GF-D8 (cell line): ENCODE measurements around the gene SLC8A1.

ENCODE experiments used
- DNase-seq: peaks from one replicate; lab custom pipeline; 2025; lab: John Stamatoyannopoulos, UW

SLC8A1 gene

DNA sequence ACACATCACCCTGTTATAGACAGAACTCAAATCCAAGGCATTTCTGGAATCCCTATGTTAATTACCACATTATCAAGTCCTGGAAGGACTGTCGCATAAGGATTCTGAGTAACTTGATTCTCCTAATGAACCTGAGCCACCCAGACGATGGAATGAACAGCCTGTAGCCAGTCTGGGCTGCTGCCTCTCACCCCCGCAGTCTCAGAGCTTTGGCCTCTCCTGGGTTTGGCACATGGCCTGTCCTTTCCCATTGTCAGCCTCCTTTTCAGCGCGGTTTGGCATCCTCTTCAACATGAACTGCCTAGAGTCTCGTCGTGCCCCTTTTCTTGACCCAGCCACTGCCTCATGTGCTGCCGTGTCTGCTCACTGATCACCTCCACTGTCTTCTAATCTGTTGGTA is 147.6 kb downstream of the SLC8A1 start:
- DNase-seq, result no peak

DNA sequence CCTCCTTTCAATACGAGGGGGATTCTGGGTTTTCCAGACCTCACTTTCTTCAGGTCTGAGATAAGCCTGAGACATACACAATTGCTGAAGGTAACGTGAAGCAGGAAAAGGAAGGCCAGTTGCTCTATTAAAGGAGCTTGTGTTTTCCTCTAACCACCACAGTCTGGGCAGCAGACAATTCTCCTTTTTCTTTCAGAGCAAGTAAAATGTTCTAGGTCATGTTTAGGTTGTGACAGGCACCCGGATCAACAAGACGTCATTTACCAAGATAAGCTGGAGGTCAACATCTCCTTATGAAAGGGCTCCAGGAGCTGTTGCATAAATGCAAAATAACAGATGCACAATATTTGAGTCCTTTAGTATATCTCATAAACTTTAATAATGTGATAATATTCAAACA is 148.1 kb downstream of the SLC8A1 start:
- DNase-seq, result no peak

DNA sequence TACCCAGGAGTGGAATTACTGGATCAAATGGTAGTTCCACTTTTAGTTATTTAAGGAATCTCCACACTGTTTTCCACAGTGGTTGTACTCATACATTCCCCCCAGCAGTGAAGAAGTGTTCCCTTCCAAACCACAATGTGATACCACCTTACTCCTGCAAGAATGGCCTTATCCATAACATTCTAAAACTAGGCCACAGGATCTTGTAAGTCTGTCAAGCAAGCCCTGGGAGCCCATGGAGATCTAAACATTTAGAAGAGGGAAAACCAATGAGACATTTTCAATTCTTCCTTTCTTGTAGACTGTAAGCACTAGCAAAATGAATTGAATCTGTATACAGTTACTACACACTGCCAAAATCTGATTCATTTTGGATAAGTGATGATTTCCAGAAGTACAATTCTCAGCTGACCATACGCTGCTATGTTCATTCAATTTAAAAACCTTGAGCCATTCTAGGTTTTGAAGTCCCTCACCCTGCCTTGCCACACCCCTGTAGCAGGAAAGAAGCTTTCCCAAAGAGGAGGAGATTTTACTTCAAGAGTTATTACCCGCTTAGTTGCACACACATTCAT is 149.1 kb downstream of the SLC8A1 start:
- no peak for DNase-seq

DNA sequence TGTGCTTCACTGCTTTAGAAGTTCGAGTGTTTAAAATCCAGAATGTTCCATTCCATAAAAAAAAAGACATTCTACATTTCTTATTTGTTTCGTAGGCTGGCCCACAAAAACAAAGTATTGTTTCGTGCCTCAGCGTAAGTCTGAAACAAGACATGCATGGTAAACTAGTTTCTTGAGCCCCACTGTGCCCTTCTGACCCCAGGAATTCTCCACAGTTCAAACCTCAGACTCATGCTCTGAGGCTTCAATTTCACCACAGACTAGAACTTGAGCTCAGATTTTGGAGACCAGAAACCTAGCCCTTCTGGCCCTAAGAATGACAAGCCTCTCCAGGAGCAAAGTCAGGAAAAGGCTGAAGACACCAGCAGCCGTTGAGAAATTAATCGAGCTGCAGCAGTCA is 151.5 kb downstream of the SLC8A1 start:
- no peak for DNase-seq

DNA sequence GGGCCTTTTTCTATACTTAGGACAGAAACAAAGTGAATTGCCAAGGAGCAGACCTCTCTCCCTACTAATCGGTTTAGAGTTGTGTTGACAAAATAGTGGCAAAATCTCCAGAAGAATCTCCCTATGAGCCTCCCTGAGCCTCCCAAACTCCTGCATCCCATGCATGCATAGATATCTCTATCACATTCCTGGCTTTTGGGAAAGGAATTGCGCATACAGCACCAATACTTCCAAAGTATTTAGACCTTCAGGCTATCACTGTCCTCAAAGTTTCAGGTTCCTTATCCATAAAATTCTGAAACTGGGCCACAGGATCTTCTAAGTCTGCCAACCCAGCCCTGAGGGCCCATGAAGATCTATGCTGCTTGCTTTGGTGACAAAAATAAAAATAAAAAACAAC is 152.1 kb downstream of the SLC8A1 start:
- no peak for DNase-seq

DNA sequence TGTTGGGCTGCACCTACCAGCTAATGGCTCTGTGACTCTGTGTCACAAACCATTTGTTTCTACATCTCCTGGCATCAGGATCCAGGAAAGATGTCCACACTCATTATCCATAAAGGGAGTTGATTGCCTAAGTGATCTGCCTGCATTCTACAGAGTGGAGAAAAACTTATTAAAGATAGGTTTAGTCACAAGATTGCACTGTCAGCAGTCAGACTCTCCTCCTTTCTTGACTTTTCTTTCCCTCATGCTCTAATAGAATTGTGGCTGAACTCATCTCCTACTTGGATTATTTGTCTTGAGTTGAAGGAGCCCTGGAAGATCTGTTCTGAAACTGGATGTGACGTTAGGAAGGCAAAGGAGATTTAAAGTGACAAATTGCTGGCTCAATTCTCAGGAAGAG is 152.7 kb downstream of the SLC8A1 start:
- no peak for DNase-seq

DNA sequence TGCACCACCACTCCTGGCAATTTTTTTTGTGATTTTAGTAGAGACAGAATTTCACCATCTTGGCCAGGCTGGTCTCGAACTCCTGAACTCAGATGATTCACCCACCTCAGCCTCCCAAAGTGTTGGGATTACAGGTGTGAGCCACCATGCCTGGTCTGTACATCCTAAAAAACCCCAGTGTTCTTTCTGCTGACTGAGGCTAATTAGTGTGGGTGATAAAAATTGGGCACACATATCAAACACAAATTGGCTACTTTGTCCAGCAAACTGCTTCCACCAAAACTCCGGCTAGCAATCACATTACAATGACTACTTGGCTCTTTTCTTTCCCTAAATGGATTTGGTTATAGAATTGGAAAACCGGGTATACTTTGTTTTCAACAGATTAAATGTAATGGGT is 153.9 kb downstream of the SLC8A1 start:
- no peak for DNase-seq

DNA sequence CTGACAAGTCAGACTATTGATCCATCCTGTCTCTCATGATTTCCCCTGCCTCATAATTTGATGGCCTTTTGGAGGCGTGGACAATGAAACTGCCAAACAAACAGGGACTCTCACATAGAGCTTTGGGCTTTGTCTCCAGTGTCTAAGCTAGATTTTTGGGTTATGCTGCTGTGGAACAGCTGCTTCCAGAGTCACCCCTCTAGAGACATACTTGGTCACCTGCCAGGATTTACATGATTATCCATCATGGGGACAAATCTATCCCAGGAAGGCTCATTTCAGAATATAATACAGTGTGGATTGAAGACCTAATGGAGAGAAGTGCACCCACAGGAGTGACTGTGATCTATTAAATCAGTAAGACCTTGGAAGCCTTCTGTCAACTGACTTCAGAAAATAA is 159.6 kb downstream of the SLC8A1 start:
- DNase-seq, result no peak

DNA sequence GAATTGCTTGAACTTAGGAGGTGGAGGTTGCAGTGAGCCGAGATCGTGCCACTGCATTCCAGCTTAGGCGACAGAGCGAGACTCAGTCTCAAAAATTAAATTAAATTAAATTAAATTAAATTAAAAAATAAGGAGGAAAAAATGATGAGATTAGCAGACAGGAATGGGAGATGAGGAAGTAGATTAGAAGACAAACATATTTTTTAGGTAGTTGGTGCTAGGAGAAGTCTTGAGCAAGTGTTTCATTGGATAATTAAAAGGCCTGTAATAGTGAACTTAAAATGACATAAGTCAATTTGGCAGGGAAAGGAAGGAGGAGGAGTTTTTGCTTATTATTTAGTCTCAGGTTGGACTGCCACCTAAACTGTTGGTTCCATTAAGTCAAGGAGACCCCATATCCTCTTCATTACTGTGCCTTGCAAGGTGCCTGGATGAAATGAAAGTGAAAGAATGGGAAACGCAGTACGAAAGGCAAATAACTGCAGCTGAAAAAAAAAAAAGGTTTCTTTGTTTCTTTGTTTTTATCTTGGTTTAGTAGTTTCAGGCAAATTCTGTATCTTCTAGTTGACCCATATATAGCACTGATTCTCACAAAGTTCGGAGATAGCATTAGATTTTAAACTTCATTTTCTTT is 162.0 kb downstream of the SLC8A1 start:
- DNase-seq, result no peak

DNA sequence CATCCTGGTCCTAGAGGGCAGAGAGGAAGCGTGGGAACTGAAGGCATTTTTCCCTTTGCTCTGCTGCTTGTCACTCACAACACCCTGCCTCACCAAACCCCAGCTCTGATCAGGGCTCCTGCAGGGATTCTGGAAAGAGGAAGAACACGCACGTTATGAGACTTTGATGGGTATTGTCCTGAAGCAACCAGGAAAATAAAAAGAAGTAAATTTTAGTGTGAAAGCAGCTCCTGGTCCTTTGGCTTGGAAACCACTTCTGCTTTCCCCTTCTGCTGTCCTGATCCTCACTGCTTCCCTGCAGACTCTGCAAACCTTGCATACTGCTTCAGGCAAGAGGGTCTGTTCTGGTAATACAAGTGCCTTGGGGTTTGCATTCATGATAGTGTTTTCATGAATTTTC is 164.1 kb downstream of the SLC8A1 start:
- no peak for DNase-seq

DNA sequence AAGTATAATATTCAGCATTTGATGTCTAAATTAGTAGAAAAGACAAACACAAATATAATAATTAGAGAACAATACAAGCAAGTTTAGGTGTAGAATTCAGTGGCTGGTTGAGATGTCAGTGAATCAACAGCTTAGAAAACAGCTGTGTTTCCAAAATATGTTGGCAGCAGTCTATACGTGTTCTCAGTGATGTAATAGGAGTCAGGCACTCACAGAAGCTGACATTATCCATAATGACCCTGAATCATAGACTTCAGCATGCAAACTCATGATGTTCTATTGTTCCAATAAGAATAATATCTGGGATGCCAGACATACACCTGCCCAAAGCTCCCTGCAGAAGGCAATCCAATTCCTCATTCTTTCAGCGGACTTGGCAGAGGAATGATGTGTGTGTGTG is 164.7 kb downstream of the SLC8A1 start:
- DNase-seq, result no peak

DNA sequence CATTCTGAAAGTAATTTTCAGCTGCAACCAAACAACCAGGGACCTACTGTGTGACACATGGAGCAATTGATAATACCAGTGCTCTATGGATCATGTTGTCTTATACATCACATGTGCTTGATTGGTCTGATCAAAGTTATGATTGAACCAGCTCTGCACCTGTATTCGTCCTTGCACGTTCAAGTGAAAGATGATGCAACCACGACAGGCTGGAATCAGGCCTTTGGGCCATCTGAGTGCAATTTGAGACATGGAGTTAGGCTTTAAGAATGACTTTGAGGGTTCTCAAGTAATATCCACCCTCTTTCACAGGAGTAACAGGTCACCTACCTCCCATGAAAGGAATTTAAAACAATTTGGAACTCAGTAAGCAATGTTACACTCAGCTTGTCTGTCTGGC is 165.2 kb downstream of the SLC8A1 start:
- no peak for DNase-seq

DNA sequence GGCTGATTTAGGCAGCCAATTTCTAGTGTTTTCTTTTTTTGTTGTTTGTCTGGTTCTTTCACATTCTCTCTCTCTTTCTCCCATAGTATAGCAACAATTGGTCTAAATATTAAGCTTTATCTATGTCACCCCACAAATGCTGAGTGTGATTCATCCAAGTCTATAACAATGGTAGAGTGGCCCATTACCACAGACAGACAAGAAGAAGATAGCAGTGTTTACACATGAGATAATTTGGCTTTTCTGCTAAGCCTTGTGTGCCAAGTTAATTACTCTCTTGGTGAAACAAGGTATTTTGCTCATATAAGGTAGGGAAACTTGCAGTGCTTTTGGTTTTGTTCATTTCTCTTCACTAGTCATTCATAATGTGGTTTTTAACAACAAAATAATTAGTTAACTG is 166.5 kb downstream of the SLC8A1 start:
- DNase-seq, result no peak

DNA sequence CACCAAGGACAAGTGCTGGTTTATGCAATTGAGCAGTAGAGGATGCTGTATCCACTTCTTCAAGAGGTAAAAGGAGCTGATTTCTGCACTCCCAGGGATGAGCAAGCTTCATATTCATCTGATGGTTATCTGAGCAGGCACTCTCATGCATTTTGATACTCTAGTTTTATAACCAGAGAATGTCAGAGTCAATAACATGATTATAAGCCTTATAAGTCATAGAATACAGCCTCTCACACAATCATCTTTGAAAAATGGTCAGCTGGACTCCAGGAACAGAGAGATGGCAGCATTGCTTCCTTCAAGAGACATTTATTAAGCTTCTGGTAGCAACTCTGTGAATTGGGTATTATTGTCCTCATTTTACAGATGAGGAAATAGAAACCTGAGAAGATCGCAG is 167.1 kb downstream of the SLC8A1 start:
- no peak for DNase-seq

DNA sequence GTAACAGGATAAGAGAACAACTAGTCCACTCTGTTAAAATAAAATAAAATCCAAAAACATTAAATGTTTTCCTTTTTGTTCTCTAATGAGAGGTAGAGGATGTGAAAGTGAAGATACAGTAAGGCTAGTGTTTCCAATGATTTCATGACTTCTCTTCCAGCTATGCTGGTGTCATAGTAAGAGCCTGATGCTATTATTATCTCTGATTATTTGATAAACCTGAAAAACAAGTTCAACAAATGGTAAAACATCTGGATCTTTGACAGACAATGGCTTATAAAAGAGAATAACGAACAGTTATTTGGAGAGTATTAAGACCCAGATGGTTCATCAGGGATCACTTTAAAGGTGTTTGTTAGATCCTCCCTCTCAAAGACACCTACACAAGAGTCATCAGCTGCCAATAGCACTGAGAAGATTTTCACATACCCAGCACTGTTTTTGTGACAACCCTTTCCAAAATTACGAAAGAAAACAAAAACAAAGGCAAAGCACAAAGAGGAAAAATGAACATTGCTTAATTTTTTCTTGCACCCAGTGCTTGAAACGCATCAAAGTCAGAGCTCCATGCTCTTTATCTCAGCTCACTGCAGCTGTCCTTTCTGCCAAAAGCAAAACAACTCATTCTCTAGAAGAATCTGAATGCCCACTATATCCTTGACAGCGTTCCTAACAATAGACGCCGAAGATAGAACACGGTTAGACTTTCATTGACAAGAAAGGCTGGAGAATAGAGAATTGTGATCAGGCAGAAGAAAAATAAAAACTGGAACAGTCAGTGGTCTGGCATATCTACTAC is 168.6 kb downstream of the SLC8A1 start:
- no peak for DNase-seq

DNA sequence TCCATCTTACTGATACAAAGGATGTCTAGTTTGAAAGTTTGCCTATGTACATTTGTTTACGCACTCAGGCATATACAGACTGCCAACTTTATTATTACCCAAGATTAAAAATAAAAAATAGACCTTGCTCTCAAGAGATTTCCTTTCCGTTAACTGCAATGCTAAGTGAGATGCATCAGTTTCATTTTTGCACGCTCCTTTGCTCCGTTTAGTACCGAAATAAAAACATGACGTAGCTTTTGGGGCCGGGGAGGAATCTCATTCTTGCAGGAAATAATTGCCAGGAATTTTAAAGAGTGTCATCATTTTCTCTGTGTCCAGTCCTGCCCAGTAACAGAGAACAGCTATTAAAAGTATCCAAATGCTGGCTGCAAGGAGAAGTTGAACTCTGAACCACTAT is 169.5 kb downstream of the SLC8A1 start:
- no peak for DNase-seq

DNA sequence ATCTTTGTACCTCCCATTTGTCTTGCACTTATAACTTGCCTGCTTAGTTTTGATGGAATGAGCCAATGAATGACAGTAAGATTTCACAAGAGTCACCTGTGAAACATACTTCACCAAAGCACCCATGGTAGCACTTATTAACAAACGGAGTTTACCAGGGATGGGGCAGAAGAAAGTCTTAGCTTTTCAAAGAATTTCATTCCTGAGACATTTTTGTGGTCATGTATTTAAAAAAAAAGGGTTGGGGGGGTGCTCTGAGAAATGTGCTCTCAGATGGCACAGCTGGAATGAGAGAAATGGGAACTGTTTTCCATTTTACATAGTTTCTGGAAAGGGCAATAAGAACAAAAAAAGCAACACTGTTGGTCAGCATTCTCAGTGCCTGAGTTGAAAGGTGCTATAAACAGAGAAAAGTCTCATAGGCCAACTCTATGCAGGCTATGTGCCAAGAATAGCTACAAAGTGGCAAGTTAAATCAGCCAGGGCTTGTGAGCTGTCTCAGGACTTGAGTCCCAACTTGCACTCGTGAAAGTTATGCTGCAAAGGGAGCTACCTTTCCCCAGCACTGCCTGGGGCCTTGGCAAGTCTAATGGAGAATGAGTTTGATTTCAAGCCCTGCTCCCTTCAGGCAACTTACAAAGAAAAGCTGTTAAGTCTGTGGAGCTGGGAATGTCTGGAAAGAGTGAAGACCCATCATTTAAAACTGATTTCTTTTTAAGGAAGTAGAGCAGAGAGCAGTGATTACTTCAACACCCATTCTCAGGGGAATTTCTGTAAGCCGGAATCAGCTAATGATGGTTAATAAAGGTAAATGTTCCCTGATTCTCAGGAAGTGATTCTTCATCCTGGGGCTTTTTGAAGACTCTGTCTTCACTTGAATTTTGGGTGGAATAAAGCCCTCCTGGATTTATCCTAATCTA is 170.6 kb downstream of the SLC8A1 start:
- no peak for DNase-seq

DNA sequence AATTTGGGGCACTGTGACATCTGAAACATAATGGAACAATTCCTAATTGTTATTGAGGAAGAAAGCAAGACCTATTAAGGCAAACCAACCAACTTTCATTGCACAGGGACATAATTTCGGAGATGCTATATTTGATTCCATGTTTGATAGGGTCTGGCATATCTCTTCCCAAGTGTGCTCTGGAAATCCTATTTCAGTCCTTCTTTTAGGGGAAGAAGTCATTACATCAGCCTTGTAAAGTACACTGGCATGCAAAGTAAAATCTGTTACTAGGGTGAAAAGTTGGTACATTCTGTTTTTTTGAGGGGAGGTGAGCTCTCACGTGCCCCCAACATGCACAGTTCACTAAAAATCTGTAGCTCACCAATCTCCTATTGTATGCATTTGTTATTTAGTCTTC is 172.4 kb downstream of the SLC8A1 start:
- DNase-seq, result no peak

DNA sequence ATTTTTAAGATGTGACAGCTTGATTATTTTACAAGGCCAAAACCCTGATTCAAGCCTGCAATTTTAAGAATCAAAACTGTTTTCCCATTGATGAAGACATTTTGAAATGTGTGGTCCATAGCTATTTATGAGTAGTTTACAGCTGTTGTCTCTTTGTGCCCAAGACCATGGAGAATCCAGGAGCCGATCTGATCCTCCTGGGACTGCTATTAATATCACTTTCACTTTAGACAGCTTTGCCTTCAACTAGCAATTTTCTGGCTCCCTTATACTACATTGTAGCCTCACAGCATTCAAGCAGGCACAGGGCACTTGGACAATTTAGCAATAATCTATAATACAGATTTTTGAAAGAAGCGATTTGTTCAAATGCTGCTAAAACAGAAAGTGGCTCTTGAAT is 172.9 kb downstream of the SLC8A1 start:
- DNase-seq, result no peak

DNA sequence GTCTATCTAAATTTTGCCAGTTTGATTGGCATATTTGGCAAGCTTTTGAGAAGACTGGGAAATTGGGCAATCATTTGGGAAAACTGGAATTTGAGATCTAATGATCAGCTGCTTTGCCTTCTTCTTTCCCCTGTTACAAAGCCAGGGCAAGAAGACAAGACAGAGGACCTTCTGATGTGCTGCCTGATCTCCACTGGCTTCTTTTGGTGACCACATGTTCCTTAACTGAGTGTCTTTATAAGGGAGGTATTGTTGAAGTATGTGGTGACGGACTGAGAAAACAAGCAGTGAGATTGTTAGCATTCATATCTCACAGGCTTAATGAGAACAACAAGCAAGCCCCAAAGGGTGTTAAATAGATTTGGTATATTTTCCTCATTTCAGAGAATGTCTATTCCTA is 175.8 kb downstream of the SLC8A1 start:
- DNase-seq, result no peak

DNA sequence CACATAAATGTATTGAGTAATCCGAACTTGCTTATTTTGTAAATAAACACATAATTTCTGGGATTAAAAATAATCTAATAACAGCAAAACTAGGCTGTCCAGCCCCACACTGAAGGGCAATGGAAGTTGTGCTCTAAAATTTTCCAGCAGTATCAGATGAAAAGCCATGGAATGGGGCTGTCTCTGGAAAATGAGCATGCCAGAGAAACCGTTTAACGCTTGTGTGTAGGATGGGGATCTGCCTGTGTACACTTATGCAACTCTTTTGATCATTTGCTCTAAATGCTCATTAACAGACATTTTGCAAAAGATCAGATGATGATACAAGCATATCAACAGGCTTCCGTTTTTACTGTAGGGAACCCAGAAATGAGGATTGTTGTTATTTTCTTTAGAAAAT is 177.6 kb downstream of the SLC8A1 start:
- no peak for DNase-seq

DNA sequence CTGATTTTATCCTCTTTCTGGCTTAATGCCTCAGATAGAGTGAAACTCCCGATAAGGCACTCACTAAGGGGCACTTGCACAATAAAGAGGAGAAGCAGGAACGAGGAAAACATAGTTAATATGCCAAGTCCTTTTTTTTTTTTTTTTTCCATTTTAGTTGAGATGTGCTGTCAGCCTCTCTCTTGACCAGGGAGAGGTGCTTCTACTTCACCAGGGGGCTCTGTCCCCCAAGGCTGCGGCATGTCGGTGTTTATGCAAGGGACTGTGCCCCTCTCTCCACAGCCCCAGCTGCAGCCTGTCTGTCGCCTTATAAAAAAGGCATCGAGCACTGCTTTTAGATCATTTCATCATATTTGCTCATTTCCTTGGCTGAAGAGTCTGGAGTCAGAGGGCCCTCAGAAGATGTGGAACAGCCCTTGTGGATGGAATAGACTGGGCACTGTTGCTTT is 178.1 kb downstream of the SLC8A1 start:
- no peak for DNase-seq
